ENCODE data around the gene PCDHA9.

Gene PCDHA9

GRCh38 chr5:140883927-140884697 lies 35.9 kb downstream of the PCDHA9 start:
- no peak for TF ChIP-seq CEBPB (IDR thresholded peaks at IDR 0.05)
- no peak for TF ChIP-seq RAD21 (IDR thresholded peaks at IDR 0.05; ENCODE audit: low read depth)
- no peak for TF ChIP-seq ZBTB7A (IDR thresholded peaks at IDR 0.05; ENCODE audit: low read depth)
- TF ChIP-seq REST (IDR thresholded peaks at IDR 0.05; ENCODE audit: low read depth) = no peak
- TF ChIP-seq TAF1 (IDR thresholded peaks at IDR 0.05; ENCODE audit: low read depth) = no peak
- no peak for TF ChIP-seq YY1 (IDR thresholded peaks at IDR 0.05; ENCODE audit: low read depth)
- no peak for TF ChIP-seq TCF12 (IDR thresholded peaks at IDR 0.05; ENCODE audit: low read depth)
- no peak for TF ChIP-seq TEAD4 (IDR thresholded peaks at IDR 0.05)
- no peak for TF ChIP-seq CREB1 (IDR thresholded peaks at IDR 0.05; ENCODE audit: low read depth)
- TF ChIP-seq FOXM1 (IDR thresholded peaks at IDR 0.05; ENCODE audit: borderline replicate concordance, low read depth) = no peak
- no peak for TF ChIP-seq EGR1 (IDR thresholded peaks at IDR 0.05)
- TF ChIP-seq MAX (IDR thresholded peaks at IDR 0.05) = no peak
- TF ChIP-seq USF1 (IDR thresholded peaks at IDR 0.05) = no peak
- TF ChIP-seq NFIC (IDR thresholded peaks at IDR 0.05) = no peak
